Lower leg skin (tissue), 3 donors: Measurements from ENCODE around the gene UBE2J1.

ENCODE experiments used
- CTCF ChIP-seq, 3 donors: fragments of 450-650 bp; IDR thresholded peaks; one replicate each; pipeline ENCODE4 v1.5.1; 2016; ENCODE audit warnings: antibody characterized with exemption in 3 of 3, mild to moderate bottlenecking in 3 of 3, moderate library complexity in 2 of 3
- POLR2A ChIP-seq, 2 donors: fragments of 450-650 bp; IDR thresholded peaks; one replicate each; pipeline ENCODE4 v1.6.1; 2016 to 2017; ENCODE audit warnings: antibody characterized with exemption in 2 of 2, mild to moderate bottlenecking in 1 of 2, moderate library complexity in 1 of 2

- no peak for TF ChIP-seq CTCF (IDR thresholded peaks at IDR 0.05)
- TF ChIP-seq POLR2A (IDR thresholded peaks at IDR 0.05), result no peak
Measured at GRCh38 chr6:89381031-89381430, 28.5 kb upstream of the UBE2J1 start.
